Stromal cell of bone marrow (primary cell): Measurements from ENCODE around the gene ARHGEF2.

ENCODE experiments used
- DNase-seq: peaks from one replicate; pipeline ENCODE4 v3.0.0-alpha.2; 2012; ENCODE audit warnings: low read depth

The ARHGEF2 gene

DNA sequence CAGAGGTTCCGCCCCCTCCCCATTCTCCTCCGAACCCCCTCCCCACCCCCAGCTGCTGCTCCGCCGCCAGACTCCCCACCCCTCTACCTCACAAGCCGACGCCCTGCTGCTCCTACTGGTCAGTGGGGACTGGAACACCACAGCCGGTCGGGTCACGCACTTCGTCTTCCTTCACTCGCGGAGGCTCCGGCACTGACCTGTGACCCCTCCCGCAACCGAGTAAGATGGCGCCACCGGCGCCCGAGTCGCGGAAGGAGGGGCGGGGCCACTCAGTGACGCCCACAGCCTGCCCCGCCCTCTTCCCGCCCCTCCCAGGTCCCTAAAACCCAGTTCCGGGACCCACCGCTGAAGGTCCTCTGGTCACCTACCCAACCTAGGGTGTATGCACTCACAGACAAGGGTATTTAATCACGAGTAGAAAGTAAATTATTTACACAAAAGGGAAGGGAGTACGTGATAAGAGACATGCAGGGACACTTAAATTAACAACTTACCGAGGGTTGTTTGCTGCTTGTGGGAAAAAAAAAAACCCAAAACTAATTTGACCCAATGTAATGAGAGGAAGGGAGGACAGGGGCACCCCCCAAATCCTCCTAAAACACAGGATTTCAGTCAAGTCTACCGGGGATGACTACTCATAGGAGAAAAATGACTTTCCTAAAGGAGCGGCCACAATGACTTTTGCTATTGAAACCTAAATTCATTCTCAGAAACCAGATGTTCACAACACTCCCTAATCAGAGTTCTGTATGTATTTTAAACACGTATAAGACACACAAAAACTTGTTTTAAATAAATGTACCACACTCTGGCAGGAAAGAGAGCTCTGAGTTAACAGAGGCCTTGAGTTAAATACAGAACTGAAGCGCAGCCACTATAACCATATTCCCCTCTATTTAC is 66.9 kb downstream of the ARHGEF2 start, which contains the start of gene RIT1:
Gene RIT1 (minus strand): TSS at position 194 of the 900 bp plus-strand sequence. CDS start 588 bp downstream, outside the sequence.
- peak; percentile 62 for DNase-seq

DNA sequence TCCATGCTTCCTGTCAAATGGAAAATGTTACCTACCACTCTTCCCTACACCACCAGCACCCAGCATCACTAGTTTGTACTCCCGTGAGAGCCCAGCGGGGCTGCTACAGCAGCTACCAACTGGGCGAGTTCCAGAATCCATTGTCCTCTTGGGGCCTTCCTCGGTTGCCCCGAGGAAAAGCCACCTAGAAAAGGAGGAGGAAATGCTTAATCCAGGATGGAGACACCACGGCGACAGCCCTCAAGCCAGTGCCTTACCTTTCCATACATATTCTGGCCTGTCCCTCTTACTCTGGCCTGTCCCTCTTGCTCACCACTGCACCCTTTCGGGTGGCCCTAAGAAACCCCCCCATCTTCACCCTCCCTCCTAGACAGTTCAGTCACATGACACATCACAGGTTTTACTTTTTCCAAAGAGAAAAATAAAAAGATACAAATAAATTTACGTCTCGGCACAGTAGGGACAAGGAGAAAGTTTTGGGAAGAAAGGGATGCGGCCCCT is 67.7 kb downstream of the ARHGEF2 start:
- DNase-seq: no peak

- DNase-seq: no peak
These were observed 68.5 kb downstream of the ARHGEF2 start for GRCh38 chr1:155909894-155910293.

DNA sequence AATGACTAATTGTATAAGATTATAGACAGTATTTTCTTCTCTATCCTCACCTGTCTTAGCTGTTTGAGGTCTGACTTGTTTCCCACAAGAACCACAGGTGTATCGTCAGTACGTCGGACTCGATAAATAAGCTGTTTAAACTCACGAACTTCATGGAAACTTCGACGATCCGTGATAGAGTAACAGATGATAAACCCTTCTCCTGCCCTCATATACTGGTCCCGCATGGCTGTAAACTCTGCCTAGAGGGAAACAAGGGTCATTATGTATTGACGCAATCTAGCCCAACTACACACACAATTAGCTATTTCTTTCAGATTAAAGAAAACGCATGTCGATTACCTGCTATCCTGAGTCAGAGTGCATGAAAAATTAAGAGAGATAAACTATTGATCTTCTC is 74.1 kb downstream of the ARHGEF2 start:
- DNase-seq: no peak

GRCh38 chr1:155900161-155900560 is 78.2 kb downstream of the ARHGEF2 start:
- DNase-seq: no peak

DNA sequence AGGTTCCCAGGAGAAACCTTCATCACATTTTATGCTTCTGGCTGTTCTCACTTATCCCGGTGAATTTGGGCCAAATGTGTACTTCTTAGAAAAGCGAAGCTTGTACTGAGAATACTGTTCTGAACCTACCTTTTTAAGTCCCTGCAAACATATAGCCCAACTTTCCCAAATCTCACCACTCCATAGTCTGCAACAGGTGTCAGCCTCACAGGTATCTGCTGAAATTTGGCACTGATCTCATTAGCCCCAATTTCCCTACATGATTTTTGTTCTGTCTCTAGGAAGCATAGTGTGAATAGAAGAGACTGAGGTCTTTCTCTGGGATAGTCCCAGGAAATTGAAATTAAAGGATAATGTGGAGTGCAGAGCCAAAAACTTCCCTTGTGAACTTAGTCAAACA is 78.7 kb downstream of the ARHGEF2 start:
- no peak for DNase-seq

GRCh38 chr1:155898888-155899287 is 79.5 kb downstream of the ARHGEF2 start:
- no peak for DNase-seq

- DNase-seq: no peak
These were observed 80.6 kb downstream of the ARHGEF2 start for GRCh38 chr1:155897746-155898145.
